ENCODE data around the gene TOLLIP. TPM values are rescaled to one million over a fixed set of nuclear protein-coding genes. Genes with fewer than 3 reads are reported as not detected.

Gene TOLLIP
- total and polyA plus RNA-seq, 9 of the 15 experiments (the other 6 are each of a cell fraction or from before 2014, with no cell fraction given): 0.23 to 22.8 (median 7.1) TPM

GRCh38 chr11:1230456-1231395 lies 78.7 kb downstream of the TOLLIP start:
- Histone ChIP-seq H3K9me1 (ENCODE audit: control insufficient read depth, insufficient read depth, low read length) (peaks cover 2% of the 10 kb centered on the region), H3K4me2 (ENCODE audit: insufficient read depth, low read length) (no peak overlapping the region), H3K4me3 (no peak overlapping the region), H3K27ac (ENCODE audit: extremely low read depth, low read depth, low read length) (no peak overlapping the region), H3K27me3 (ENCODE audit: control insufficient read depth in 2 of 2, insufficient read depth in 2 of 2, low read length in 2 of 2) (peaks cover 0 to 54% of the 10 kb centered on the region in 2 experiments; a peak in 2 of 5 replicates), H3K9me3 (replicated peaks; ENCODE audit: control insufficient read depth, insufficient read depth, low read depth, low read length) (no peaks in the 10 kb centered on the region), H2AFZ (ENCODE audit: low read depth, low read length) (no peak overlapping the region), H3K36me3 (ENCODE audit: control insufficient read depth, insufficient read depth, low read length) (no peaks in the 10 kb centered on the region), H3K9ac (ENCODE audit: insufficient read depth in 1 of 2, low read depth in 2 of 2, low read length in 2 of 2) (no peak overlapping the region), H4K20me1 (replicated peaks; ENCODE audit: control insufficient read depth, insufficient read depth, low read length) (0 out of 2 replicates have a peak, but pooled peaks cover 6% of the 10 kb centered on the region), H3K4me1 (replicated peaks in 1 of 2; ENCODE audit: control insufficient read depth in 2 of 2, insufficient read depth in 2 of 2, low read length in 2 of 2) (peaks cover 0 to 68% of the 10 kb centered on the region in 2 experiments; a peak in 2 of 5 replicates), H3K79me2 (ENCODE audit: control insufficient read depth, insufficient read depth, low read length) (no peaks in the 10 kb centered on the region)
- 6% methylated on average over 26 of the region's 45 CpGs for WGBS (ENCODE audit: insufficient coverage, low coverage, missing lambda C conversion rate)
- DNase-seq (ENCODE audit: extremely low read depth in 1 of 4, low spot score in 3 of 4) (peak in 1 of 4 experiments; percentile 25), ATAC-seq (peak; percentile 37; the same call in 2 of the 3 replicates), FAIRE-seq (no peak)
- TF ChIP-seq CTCF (IDR thresholded peaks at IDR 0.05 in 2 of 3, conservative IDR thresholded peaks at IDR 0.05 in 1 of 3; ENCODE audit: insufficient read depth in 2 of 3, low read depth in 1 of 3, low read length in 3 of 3): peak in 2 of 3 experiments; percentile 2 to 21; a peak in 1 of 6 replicates
- TF ChIP-seq SPI1 (IDR thresholded peaks at IDR 0.05; ENCODE audit: borderline replicate concordance, low read depth, low read length): 0 out of 2 replicates have a peak, but pooled peaks have one; percentile 2
- TF ChIP-seq CHD1 (IDR thresholded peaks at IDR 0.05; ENCODE audit: low read length): no peak
- TF ChIP-seq FOXA1 (IDR thresholded peaks at IDR 0.05; ENCODE audit: borderline replicate concordance): no peak
- peak; percentile 12 for TF ChIP-seq CTCFL (IDR thresholded peaks at IDR 0.05; ENCODE audit: borderline replicate concordance, insufficient read depth, low read depth, low read length, poor library complexity, severe bottlenecking)
- peak; percentile 43; the same call in 1 of the 2 replicates for TF ChIP-seq TEAD2 (tag; IDR thresholded peaks at IDR 0.05)
- TF ChIP-seq TEAD1 (CRISPR knock-in tag; IDR thresholded peaks at IDR 0.05): peak in 1 of 2 experiments; percentile 76; a peak in 1 of 4 replicates
- peak; percentile 32; the same call in 1 of the 2 replicates for TF ChIP-seq TEAD4 (IDR thresholded peaks at IDR 0.05; ENCODE audit: low read length)
- no peak for TF ChIP-seq TEAD4 (CRISPR knock-in tag; IDR thresholded peaks at IDR 0.05; ENCODE audit: borderline replicate concordance)
- no peak for TF ChIP-seq ETS2 (tag; IDR thresholded peaks at IDR 0.05; ENCODE audit: borderline replicate concordance, poor library complexity, severe bottlenecking)
- no peak for TF ChIP-seq SOX6 (IDR thresholded peaks at IDR 0.05)
- no peak for TF ChIP-seq HDAC2 (IDR thresholded peaks at IDR 0.05)
- no peak for TF ChIP-seq POLR3A (IDR thresholded peaks at IDR 0.05; ENCODE audit: borderline replicate concordance, extremely low read depth, insufficient read depth, insufficient read length)
- ChIA-PET POLR2A (interaction anchor here (0.5 to 1.1 kb wide), 4 partner anchors 12 to 236 kb away, joined by 3 to 4 read pairs (median 4); no protein-coding TSS in a partner anchor), CTCF (ENCODE audit: low intra/inter-chr PET ratio) (no interaction called here)
- intact Hi-C loops (cut with micrococcal nuclease) (no loop called here), in situ Hi-C loops (cut with MboI) (no loop called here)
- BruUV-seq (replicated peaks): no TSS peak

Data from K562 (cell line).